ENCODE data around the gene STK4. TPM values are rescaled to one million over a fixed set of nuclear protein-coding genes. Genes with fewer than 3 reads are reported as not detected.

The STK4 gene
- total RNA-seq, 1 experiment from 2014 or later, result 52.7 TPM

- intact Hi-C loops (cut with micrococcal nuclease; ENCODE audit: unreplicated experiment), result no loop called here
- no peaks in the 10 kb centered on the region for H3K27me3 ChIP-seq (replicated peaks; ENCODE audit: insufficient read depth, low read depth, low read length, poor library complexity)
- no peak for TF ChIP-seq CTCF (conservative IDR thresholded peaks at IDR 0.05; ENCODE audit: low read depth, low read length)
- no peak for TF ChIP-seq EZH2 (IDR thresholded peaks at IDR 0.05; ENCODE audit: borderline replicate concordance, low read depth, low read length, poor library complexity, severe bottlenecking)
- BruUV-seq (replicated peaks), result no TSS peak
- H3K27ac ChIP-seq (ENCODE audit: low read depth, low read length, poor library complexity, severe bottlenecking), result no peak overlapping the region
- ChIA-PET POLR2A (ENCODE audit: low non-redundant PET) (no interaction called here), CTCF (no interaction called here)
- DNase-seq (ENCODE audit: low spot score), result no peak
- H3K36me3 ChIP-seq (ENCODE audit: insufficient read depth, low read length, poor library complexity, severe bottlenecking), result no peaks in the 10 kb centered on the region
- no peaks in the 10 kb centered on the region for H3K4me1 ChIP-seq (ENCODE audit: insufficient read depth, low read length, poor library complexity, severe bottlenecking)
- no peaks in the 10 kb centered on the region for H3K9me3 ChIP-seq (ENCODE audit: low read depth, low read length, poor library complexity, severe bottlenecking)
- no peak overlapping the region for H3K4me3 ChIP-seq (ENCODE audit: low read depth, low read length, poor library complexity, severe bottlenecking)
These were observed 85.1 kb downstream of the STK4 start for GRCh38 chr20:45051204-45052060.

GRCh38 chr20:45052698-45053429 is 86.6 kb downstream of the STK4 start:
- no peak overlapping the region for H3K4me3 ChIP-seq (ENCODE audit: low read depth, low read length, poor library complexity, severe bottlenecking)
- no peaks in the 10 kb centered on the region for H3K9me3 ChIP-seq (ENCODE audit: low read depth, low read length, poor library complexity, severe bottlenecking)
- H3K27ac ChIP-seq (ENCODE audit: low read depth, low read length, poor library complexity, severe bottlenecking), result no peak overlapping the region
- BruUV-seq (replicated peaks), result no TSS peak
- H3K27me3 ChIP-seq (replicated peaks; ENCODE audit: insufficient read depth, low read depth, low read length, poor library complexity), result no peaks in the 10 kb centered on the region
- ChIA-PET POLR2A (ENCODE audit: low non-redundant PET) (no interaction called here), CTCF (interaction anchor here (0.6 to 0.7 kb wide), 2 partner anchors 42 to 59 kb away, joined by 3 to 8 read pairs; no protein-coding TSS in a partner anchor)
- no peaks in the 10 kb centered on the region for H3K36me3 ChIP-seq (ENCODE audit: insufficient read depth, low read length, poor library complexity, severe bottlenecking)
- DNase-seq (ENCODE audit: low spot score), result no peak
- no peaks in the 10 kb centered on the region for H3K4me1 ChIP-seq (ENCODE audit: insufficient read depth, low read length, poor library complexity, severe bottlenecking)
- no peak for TF ChIP-seq CTCF (conservative IDR thresholded peaks at IDR 0.05; ENCODE audit: low read depth, low read length)
- TF ChIP-seq EZH2 (IDR thresholded peaks at IDR 0.05; ENCODE audit: borderline replicate concordance, low read depth, low read length, poor library complexity, severe bottlenecking), result no peak
- intact Hi-C loops (cut with micrococcal nuclease; ENCODE audit: unreplicated experiment), result no loop called here

- TF ChIP-seq EZH2 (IDR thresholded peaks at IDR 0.05; ENCODE audit: borderline replicate concordance, low read depth, low read length, poor library complexity, severe bottlenecking) (no peak), CTCF (conservative IDR thresholded peaks at IDR 0.05; ENCODE audit: low read depth, low read length) (no peak)
- no peaks in the 10 kb centered on the region for H3K4me1 ChIP-seq (ENCODE audit: insufficient read depth, low read length, poor library complexity, severe bottlenecking)
- intact Hi-C loops (cut with micrococcal nuclease; ENCODE audit: unreplicated experiment), result no loop called here
- no peak overlapping the region for H3K27ac ChIP-seq (ENCODE audit: low read depth, low read length, poor library complexity, severe bottlenecking)
- H3K36me3 ChIP-seq (ENCODE audit: insufficient read depth, low read length, poor library complexity, severe bottlenecking), result no peaks in the 10 kb centered on the region
- BruUV-seq (replicated peaks), result no TSS peak
- H3K4me3 ChIP-seq (ENCODE audit: low read depth, low read length, poor library complexity, severe bottlenecking), result no peak overlapping the region
- H3K9me3 ChIP-seq (ENCODE audit: low read depth, low read length, poor library complexity, severe bottlenecking), result no peaks in the 10 kb centered on the region
- ChIA-PET POLR2A (ENCODE audit: low non-redundant PET) (no interaction called here), CTCF (no interaction called here)
- DNase-seq (ENCODE audit: low spot score), result no peak
- H3K27me3 ChIP-seq (replicated peaks; ENCODE audit: insufficient read depth, low read depth, low read length, poor library complexity), result no peaks in the 10 kb centered on the region
These were observed 87.4 kb downstream of the STK4 start for GRCh38 chr20:45053430-45054351.
